ENCODE results near the gene SLC6A2. TPM values are rescaled to one million over a fixed set of nuclear protein-coding genes. Genes with fewer than 3 reads are reported as not detected.

The SLC6A2 gene
- total and polyA plus RNA-seq, 2 of the 13 experiments (the other 11 are each of a cell fraction or from before 2014, with no cell fraction given), result 0.62 to 0.66 TPM

GRCh38 chr16:55641430-55642056 lies 14.2 kb upstream of the SLC6A2 start (continued):
- TF ChIP-seq SOX5 (CRISPR knock-in tag; IDR thresholded peaks at IDR 0.05; ENCODE audit: borderline replicate concordance) (no peak), SP5 (CRISPR knock-in tag; IDR thresholded peaks at IDR 0.05; ENCODE audit: borderline replicate concordance, low read depth) (no peak), THAP11 (CRISPR knock-in tag; IDR thresholded peaks at IDR 0.05) (no peak), ZNF576 (CRISPR knock-in tag; IDR thresholded peaks at IDR 0.05) (no peak), ZNF569 (CRISPR knock-in tag; IDR thresholded peaks at IDR 0.05; ENCODE audit: borderline replicate concordance) (no peak), ZNF546 (CRISPR knock-in tag; conservative IDR thresholded peaks at IDR 0.05) (no peak), ZNF432 (CRISPR knock-in tag; IDR thresholded peaks at IDR 0.05; ENCODE audit: borderline replicate concordance) (no peak), ZNF276 (CRISPR knock-in tag; IDR thresholded peaks at IDR 0.05; ENCODE audit: low read depth) (no peak), SIX1 (CRISPR knock-in tag; IDR thresholded peaks at IDR 0.05; ENCODE audit: borderline replicate concordance) (no peak), DBP (CRISPR knock-in tag; IDR thresholded peaks at IDR 0.05; ENCODE audit: not compliant biosample characterization) (no peak), ZBTB7B (CRISPR knock-in tag; IDR thresholded peaks at IDR 0.05) (no peak), ZMYM3 (CRISPR knock-in tag; IDR thresholded peaks at IDR 0.05) (peak; percentile 77; the same call in 1 of the 2 replicates), ZNF160 (CRISPR knock-in tag; IDR thresholded peaks at IDR 0.05) (no peak), PCBP1 (IDR thresholded peaks at IDR 0.05; ENCODE audit: borderline replicate concordance, low read depth, low read length) (no peak), ZNF629 (CRISPR knock-in tag; conservative IDR thresholded peaks at IDR 0.05) (peak; percentile 93), GATAD1 (CRISPR knock-in tag; IDR thresholded peaks at IDR 0.05) (no peak)
- TF ChIP-seq, protein P1, sequence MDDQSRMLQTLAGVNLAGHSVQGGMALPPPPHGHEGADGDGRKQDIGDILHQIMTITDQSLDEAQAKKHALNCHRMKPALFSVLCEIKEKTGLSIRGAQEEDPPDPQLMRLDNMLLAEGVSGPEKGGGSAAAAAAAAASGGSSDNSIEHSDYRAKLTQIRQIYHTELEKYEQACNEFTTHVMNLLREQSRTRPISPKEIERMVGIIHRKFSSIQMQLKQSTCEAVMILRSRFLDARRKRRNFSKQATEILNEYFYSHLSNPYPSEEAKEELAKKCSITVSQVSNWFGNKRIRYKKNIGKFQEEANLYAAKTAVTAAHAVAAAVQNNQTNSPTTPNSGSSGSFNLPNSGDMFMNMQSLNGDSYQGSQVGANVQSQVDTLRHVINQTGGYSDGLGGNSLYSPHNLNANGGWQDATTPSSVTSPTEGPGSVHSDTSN (CRISPR knock-in tag; IDR thresholded peaks at IDR 0.05; ENCODE audit: borderline replicate concordance), result no peak
- TF ChIP-seq, protein P2, sequence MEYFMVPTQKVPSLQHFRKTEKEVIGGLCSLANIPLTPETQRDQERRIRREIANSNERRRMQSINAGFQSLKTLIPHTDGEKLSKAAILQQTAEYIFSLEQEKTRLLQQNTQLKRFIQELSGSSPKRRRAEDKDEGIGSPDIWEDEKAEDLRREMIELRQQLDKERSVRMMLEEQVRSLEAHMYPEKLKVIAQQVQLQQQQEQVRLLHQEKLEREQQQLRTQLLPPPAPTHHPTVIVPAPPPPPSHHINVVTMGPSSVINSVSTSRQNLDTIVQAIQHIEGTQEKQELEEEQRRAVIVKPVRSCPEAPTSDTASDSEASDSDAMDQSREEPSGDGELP (IDR thresholded peaks at IDR 0.05; ENCODE audit: borderline replicate concordance, low read depth), result no peak
